Activated CD4-positive, alpha-beta T cell treated with anti-CD3 and anti-CD28 coated beads, Interleukin-2, amount 10 ng/mL, durations not matched to agents 24 days and 14 days (primary cell): ENCODE measurements around the gene EID2. TPM values are rescaled to one million over a fixed set of nuclear protein-coding genes. Genes with fewer than 3 reads are reported as not detected.
A peak's percentile ranks its signal among the peaks of the same experiment; 100 is the strongest.

Experiments
- DNase-seq: peaks from one replicate; pipeline ENCODE4 v3.0.0; 2022
- H3K27ac Mint-ChIP-seq: one replicate; pipeline ENCODE4 v1.8.0; 2022; ENCODE audit warnings: mild to moderate bottlenecking, mixed read lengths
- H3K27me3 Mint-ChIP-seq: one replicate; pipeline ENCODE4 v1.8.0; 2022; ENCODE audit warnings: mixed read lengths
- H3K36me3 Mint-ChIP-seq: one replicate; pipeline ENCODE4 v1.8.0; 2022; ENCODE audit warnings: low read depth, mild to moderate bottlenecking, mixed read lengths
- H3K4me1 Mint-ChIP-seq: one replicate; pipeline ENCODE4 v1.8.0; 2021; ENCODE audit warnings: mixed read lengths
- H3K4me3 Mint-ChIP-seq: one replicate; pipeline ENCODE4 v1.8.0; 2022; ENCODE audit warnings: mild to moderate bottlenecking, moderate library complexity, mixed read lengths
- H3K9me3 Mint-ChIP-seq: one replicate; pipeline ENCODE4 v1.8.0; 2021; ENCODE audit warnings: mixed read lengths
- intact Hi-C: fragments of 100-400 bp; cut with micrococcal nuclease; formaldehyde crosslinking; loops from one replicate; pipeline ENCODE4 v1.15.1; 2023
- total RNA-seq: library from RNA; stranded (reverse); gene quantifications from 2 replicates; pipeline ENCODE4 v1.2.3, GENCODE V29; 2022

Gene EID2
- total RNA-seq, 1 donor from 2014 or later: 17.6 TPM

GRCh38 chr19:39525205-39525604, 14.8 kb downstream of the EID2 start:
- no peaks in the 10 kb centered on the region for H3K27me3 Mint-ChIP-seq
- intact Hi-C loops: no loop called here
- H3K4me3 Mint-ChIP-seq: no peak overlapping the region
- H3K4me1 Mint-ChIP-seq: no peaks in the 10 kb centered on the region
- no peak overlapping the region for H3K27ac Mint-ChIP-seq
- H3K36me3 Mint-ChIP-seq: no peaks in the 10 kb centered on the region
- DNase-seq: no peak
- no peaks in the 10 kb centered on the region for H3K9me3 Mint-ChIP-seq

- H3K36me3 Mint-ChIP-seq: no peaks in the 10 kb centered on the region
- DNase-seq: no peak
- H3K4me3 Mint-ChIP-seq: no peak overlapping the region
- no peak overlapping the region for H3K27ac Mint-ChIP-seq
- no peaks in the 10 kb centered on the region for H3K27me3 Mint-ChIP-seq
- intact Hi-C loops: no loop called here
- H3K9me3 Mint-ChIP-seq: no peaks in the 10 kb centered on the region
- no peaks in the 10 kb centered on the region for H3K4me1 Mint-ChIP-seq
Measured at GRCh38 chr19:39524495-39524894, 15.5 kb downstream of the EID2 start.

DNA sequence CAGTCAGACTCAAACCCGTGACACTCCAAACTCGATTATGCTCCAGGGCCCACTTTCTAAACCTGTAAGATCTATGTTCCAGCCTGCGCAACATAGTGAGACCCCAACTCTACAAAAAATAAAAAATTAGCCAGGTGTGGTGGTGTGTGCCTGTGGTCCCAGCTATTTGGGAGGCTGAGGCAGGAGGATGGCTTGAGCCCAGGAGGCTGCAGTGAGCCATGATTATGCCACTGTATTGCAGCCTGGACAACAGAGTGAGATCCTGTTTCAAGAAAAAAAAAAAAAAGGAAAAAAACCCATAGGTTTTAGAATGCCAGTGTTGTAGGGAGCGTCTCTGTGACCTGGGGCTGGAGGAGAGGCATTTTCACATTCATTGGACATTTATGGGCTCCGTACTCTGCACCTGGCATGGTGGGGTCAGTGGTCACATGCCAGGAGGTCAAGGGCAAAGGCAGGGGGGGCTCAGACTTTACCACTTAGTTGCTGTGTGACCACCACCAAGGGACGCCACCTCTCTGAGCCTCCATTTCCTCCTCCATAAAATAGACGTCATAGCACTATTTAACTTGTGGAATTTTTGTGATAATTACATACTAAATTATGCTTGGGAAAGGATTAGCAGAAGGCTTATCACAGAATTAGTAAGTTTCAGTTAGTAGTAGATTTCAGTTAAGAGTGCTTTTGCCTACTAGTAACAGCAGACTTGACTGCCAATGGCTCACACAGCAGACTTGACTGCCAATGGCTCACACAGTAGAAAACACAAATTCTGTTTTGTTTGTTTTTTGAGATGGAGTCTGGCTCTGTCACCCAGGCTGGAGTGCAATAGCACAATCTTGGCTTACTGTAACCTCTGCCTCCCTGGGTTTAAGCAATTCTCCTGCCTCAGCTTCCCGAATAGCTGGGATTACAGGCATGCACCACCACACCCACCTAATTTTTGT, 19.1 kb downstream of the EID2 start:
- H3K27ac Mint-ChIP-seq: no peak overlapping the region
- peaks cover 6% of the 10 kb centered on the region for H3K4me1 Mint-ChIP-seq
- DNase-seq: no peak
- peaks cover 2% of the 10 kb centered on the region for H3K36me3 Mint-ChIP-seq
- peaks cover 24% of the 10 kb centered on the region for H3K27me3 Mint-ChIP-seq
- intact Hi-C loops: no loop called here
- no peaks in the 10 kb centered on the region for H3K9me3 Mint-ChIP-seq
- H3K4me3 Mint-ChIP-seq: no peak overlapping the region

GRCh38 chr19:39518975-39519374, 21.0 kb downstream of the EID2 start:
- H3K4me1 Mint-ChIP-seq: peaks cover 9% of the 10 kb centered on the region
- intact Hi-C loops: no loop called here
- peaks cover 2% of the 10 kb centered on the region for H3K36me3 Mint-ChIP-seq
- peaks cover 40% of the 10 kb centered on the region for H3K27me3 Mint-ChIP-seq
- DNase-seq: no peak
- no peaks in the 10 kb centered on the region for H3K9me3 Mint-ChIP-seq
- no peak overlapping the region for H3K4me3 Mint-ChIP-seq
- H3K27ac Mint-ChIP-seq: no peak overlapping the region

GRCh38 chr19:39518458-39518857, 21.5 kb downstream of the EID2 start:
- no peaks in the 10 kb centered on the region for H3K9me3 Mint-ChIP-seq

GRCh38 chr19:39517432-39517831, 22.5 kb downstream of the EID2 start:
- H3K27me3 Mint-ChIP-seq: peaks cover 51% of the 10 kb centered on the region
- no peak overlapping the region for H3K27ac Mint-ChIP-seq
- intact Hi-C loops: no loop called here
- no peak overlapping the region for H3K4me3 Mint-ChIP-seq
- peaks cover 9% of the 10 kb centered on the region for H3K4me1 Mint-ChIP-seq
- H3K9me3 Mint-ChIP-seq: no peaks in the 10 kb centered on the region
- no peak for DNase-seq
- peaks cover 2% of the 10 kb centered on the region for H3K36me3 Mint-ChIP-seq

More at GRCh38 chr19:39518458-39518857, 21.5 kb downstream of the EID2 start:
- intact Hi-C loops: no loop called here
- no peak overlapping the region for H3K4me3 Mint-ChIP-seq
- DNase-seq: no peak
- H3K4me1 Mint-ChIP-seq: peaks cover 9% of the 10 kb centered on the region
- peaks cover 2% of the 10 kb centered on the region for H3K36me3 Mint-ChIP-seq
- H3K27ac Mint-ChIP-seq: no peak overlapping the region
- peaks cover 45% of the 10 kb centered on the region for H3K27me3 Mint-ChIP-seq

GRCh38 chr19:39516270-39516669, 23.7 kb downstream of the EID2 start:
- Mint-ChIP-seq H3K4me3 (peak overlapping the region; percentile 46), H3K36me3 (peaks cover 2% of the 10 kb centered on the region), H3K4me1 (peaks cover 9% of the 10 kb centered on the region), H3K27me3 (peaks cover 53% of the 10 kb centered on the region), H3K27ac (no peak overlapping the region), H3K9me3 (no peaks in the 10 kb centered on the region)
- DNase-seq: no peak
- intact Hi-C loops: no loop called here

DNA sequence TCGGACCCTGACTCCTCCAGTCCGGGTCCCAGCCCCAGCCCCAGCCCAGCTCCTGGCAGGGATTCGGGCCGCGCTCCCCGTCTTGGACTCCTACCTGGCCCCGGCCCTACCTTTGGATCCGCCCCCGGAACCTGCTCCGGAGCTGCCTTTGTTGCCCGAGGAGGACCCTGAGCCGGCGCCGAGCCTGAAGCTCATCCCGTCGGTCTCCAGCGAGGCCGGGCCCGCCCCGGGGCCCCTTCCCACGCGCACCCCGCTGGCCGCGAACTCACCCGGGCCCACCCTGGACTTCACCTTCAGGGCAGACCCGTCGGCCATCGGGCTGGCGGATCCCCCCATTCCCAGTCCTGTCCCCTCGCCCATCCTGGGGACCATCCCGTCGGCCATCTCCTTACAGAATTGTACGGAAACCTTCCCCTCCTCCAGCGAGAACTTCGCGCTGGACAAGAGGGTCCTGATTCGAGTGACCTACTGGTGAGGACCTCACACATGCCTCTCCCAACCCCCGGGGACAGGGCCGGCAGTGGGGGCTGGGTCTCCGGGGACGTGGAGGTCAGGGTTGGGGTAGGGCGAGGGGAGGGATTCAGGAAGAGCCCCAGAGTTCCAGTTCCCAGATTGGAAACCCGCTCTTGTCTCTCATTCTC, 24.3 kb downstream of the EID2 start:
- Mint-ChIP-seq H3K9me3 (no peaks in the 10 kb centered on the region), H3K27me3 (peaks cover 53% of the 10 kb centered on the region), H3K4me3 (peak overlapping the region; percentile 46), H3K27ac (no peak overlapping the region), H3K4me1 (peaks cover 9% of the 10 kb centered on the region), H3K36me3 (peaks cover 2% of the 10 kb centered on the region)
- intact Hi-C loops: no loop called here
- peak; percentile 61 for DNase-seq

DNA sequence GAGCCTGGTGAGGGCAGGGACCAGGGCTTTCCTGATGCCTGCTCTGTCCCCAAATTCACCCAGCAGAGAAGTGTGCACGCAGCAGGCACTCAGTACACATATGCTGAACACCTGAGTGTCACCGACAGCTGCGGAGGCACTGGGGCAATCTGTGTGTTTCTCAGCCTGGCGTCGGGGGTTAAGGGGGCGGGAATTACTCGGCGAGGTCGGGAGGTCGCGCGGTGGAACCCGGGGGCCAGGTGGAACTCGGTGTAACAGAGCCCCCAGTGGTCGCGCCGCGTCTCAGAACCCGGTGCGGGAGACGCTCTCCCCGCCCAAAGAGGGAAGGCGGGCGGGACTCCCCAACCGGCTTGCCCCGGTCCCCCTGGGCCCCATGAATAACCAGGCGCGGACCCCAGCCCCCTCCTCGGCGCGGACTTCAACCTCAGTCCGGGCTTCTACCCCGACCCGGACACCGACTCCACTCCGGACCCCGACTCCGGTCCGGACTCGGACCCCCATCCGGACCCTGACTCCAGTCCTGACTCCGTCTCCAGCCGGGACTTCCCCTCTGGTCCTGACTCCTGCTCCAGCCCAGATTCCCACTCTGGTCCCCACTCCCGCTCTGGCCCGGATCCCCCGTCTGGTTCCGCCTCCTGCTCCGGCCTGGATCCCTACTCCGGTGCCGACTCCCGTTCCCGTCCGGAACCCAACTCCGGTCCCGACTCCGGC, 25.0 kb downstream of the EID2 start, which contains the start of gene SELENOV:
Gene SELENOV, plus strand, starts transcription at position 300 of the 711 bp plus-strand sequence. Its CDS starts 74 bp downstream, at position 374.
- H3K36me3 Mint-ChIP-seq: peaks cover 2% of the 10 kb centered on the region
- no peak for DNase-seq
- H3K27me3 Mint-ChIP-seq: peaks cover 53% of the 10 kb centered on the region
- peak within 1 kb of the TSS; percentile 74 for H3K4me3 Mint-ChIP-seq
- no peaks in the 10 kb centered on the region for H3K9me3 Mint-ChIP-seq
- H3K27ac Mint-ChIP-seq: no peak within 1 kb of the TSS
- intact Hi-C loops: no loop called here
- peaks cover 9% of the 10 kb centered on the region for H3K4me1 Mint-ChIP-seq

DNA sequence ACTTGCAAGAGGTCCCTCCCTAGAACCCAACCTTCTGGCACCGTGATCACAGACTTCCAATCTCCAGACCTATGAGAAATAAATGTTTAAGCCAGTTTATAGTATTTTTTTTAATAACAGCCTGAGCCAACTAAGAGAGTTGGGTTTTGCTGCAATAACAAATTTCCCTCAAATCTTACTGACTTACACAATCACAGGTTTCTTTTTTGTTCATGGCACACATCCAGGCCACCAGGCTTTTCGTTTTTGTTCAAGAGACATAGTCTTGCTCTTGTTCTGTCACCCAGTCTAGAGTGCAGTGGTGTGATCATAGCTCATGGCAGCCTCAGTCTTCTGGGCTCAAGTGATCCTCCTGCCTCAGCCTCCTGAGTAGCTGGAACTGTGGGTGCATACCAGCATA, 27.0 kb downstream of the EID2 start:
- no peak overlapping the region for H3K27ac Mint-ChIP-seq

GRCh38 chr19:39509233-39509632, 30.7 kb downstream of the EID2 start:
- no peak for DNase-seq
- H3K27ac Mint-ChIP-seq: no peak overlapping the region
- peaks cover 11% of the 10 kb centered on the region for H3K4me1 Mint-ChIP-seq
- H3K4me3 Mint-ChIP-seq: no peak overlapping the region
- no peaks in the 10 kb centered on the region for H3K9me3 Mint-ChIP-seq
- H3K36me3 Mint-ChIP-seq: no peaks in the 10 kb centered on the region
- intact Hi-C loops: no loop called here
- H3K27me3 Mint-ChIP-seq: peaks cover 52% of the 10 kb centered on the region

More for the DNA sequence above, 27.0 kb downstream of the EID2 start:
- Mint-ChIP-seq H3K4me1 (peaks cover 10% of the 10 kb centered on the region), H3K27me3 (peaks cover 56% of the 10 kb centered on the region), H3K4me3 (no peak overlapping the region), H3K36me3 (peaks cover 2% of the 10 kb centered on the region), H3K9me3 (no peaks in the 10 kb centered on the region)
- DNase-seq: no peak
- intact Hi-C loops: no loop called here

GRCh38 chr19:39508629-39509028, 31.3 kb downstream of the EID2 start:
- Mint-ChIP-seq H3K9me3 (no peaks in the 10 kb centered on the region), H3K36me3 (no peaks in the 10 kb centered on the region), H3K27ac (no peak overlapping the region), H3K4me3 (no peak overlapping the region), H3K27me3 (peaks cover 52% of the 10 kb centered on the region), H3K4me1 (peaks cover 12% of the 10 kb centered on the region)
- intact Hi-C loops: no loop called here
- DNase-seq: no peak

DNA sequence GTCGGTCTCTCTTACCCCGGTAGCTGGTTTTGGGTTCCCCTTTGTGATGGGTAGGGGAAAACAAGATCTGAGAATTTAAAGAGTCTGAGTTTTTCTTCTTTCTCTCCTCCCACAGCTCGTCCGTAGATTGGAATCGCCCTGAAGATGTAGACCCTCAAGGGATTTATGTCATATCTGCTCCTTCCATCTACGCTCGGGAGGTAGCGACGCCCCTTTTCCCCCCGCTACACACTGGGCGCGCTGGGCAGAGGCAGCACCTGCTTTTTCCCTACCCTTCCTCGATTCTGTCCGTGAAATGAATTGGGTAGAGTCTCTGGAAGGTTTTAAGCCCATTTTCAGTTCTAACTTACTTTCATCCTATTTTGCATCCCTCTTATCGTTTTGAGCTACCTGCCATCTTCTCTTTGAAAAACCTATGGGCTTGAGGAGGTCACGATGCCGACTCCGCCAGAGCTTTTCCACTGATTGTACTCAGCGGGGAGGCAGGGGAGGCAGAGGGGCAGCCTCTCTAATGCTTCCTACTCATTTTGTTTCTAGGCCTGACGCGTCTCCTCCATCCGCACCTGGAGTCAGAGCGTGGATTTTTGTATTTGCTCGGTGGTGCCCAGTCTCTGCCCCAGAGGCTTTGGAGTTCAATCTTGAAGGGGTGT, 32.1 kb downstream of the EID2 start:
- H3K27ac Mint-ChIP-seq: no peak overlapping the region
- peak overlapping the region; percentile 85 for H3K4me3 Mint-ChIP-seq
- H3K4me1 Mint-ChIP-seq: peaks cover 20% of the 10 kb centered on the region
- no peak for DNase-seq
- H3K36me3 Mint-ChIP-seq: no peaks in the 10 kb centered on the region
- H3K9me3 Mint-ChIP-seq: no peaks in the 10 kb centered on the region
- peaks cover 51% of the 10 kb centered on the region for H3K27me3 Mint-ChIP-seq
- intact Hi-C loops: loop anchor here (2.0 kb wide), 1 partner anchor 25 kb away; the partner anchor contains the start of gene EID2B
